GM08714 (cell line): ENCODE results near the gene EME1.

Experiments used
- H3K4me3 ChIP-seq: fragments of 200-500 bp; sonication (Bioruptor generic); 2 replicates; pipeline ENCODE4 v1.5.1; 2014; ENCODE audit warnings: mild to moderate bottlenecking, low read length, inconsistent platforms
- ZNF274 ChIP-seq: IDR thresholded peaks from 2 replicates; pipeline ENCODE4 v1.6.1; 2012; ENCODE audit warnings: mild to moderate bottlenecking, low read depth, low read length

The EME1 gene

GRCh38 chr17:50364715-50365114 is 8.3 kb upstream of the EME1 start:
- H3K4me3 ChIP-seq = no peak overlapping the region
- no peak for TF ChIP-seq ZNF274

- no peak for TF ChIP-seq ZNF274
Observed at GRCh38 chr17:50365165-50365564, 7.9 kb upstream of the EME1 start.

GRCh38 chr17:50365649-50366393 is 7.2 kb upstream of the EME1 start:
- no peak for TF ChIP-seq ZNF274
- H3K4me3 ChIP-seq = no peak overlapping the region

More at GRCh38 chr17:50365165-50365564, 7.9 kb upstream of the EME1 start:
- no peak overlapping the region for H3K4me3 ChIP-seq

GRCh38 chr17:50367401-50367800 is 5.6 kb upstream of the EME1 start:
- TF ChIP-seq ZNF274 = no peak

GRCh38 chr17:50370052-50370451 is 3.0 kb upstream of the EME1 start:
- no peak for TF ChIP-seq ZNF274
- H3K4me3 ChIP-seq = no peak overlapping the region

More at GRCh38 chr17:50367401-50367800, 5.6 kb upstream of the EME1 start:
- H3K4me3 ChIP-seq = no peak overlapping the region

- H3K4me3 ChIP-seq = peak overlapping the region; percentile 70; the same call in 1 of the 2 replicates
- TF ChIP-seq ZNF274 = no peak
Observed at GRCh38 chr17:50371526-50371925, 1.5 kb upstream of the EME1 start.

GRCh38 chr17:50372222-50372757 is 739 bp upstream of the EME1 start:
- TF ChIP-seq ZNF274 = no peak
- H3K4me3 ChIP-seq = peak overlapping the region; percentile 70

GRCh38 chr17:50373705-50374104 is 676 bp downstream of the EME1 start:
- TF ChIP-seq ZNF274 = no peak
- H3K4me3 ChIP-seq = peak overlapping the region; percentile 70

GRCh38 chr17:50375858-50376538 is 3.0 kb downstream of the EME1 start:
- TF ChIP-seq ZNF274 = no peak
- no peak overlapping the region for H3K4me3 ChIP-seq

GRCh38 chr17:50379351-50380132 is 6.5 kb downstream of the EME1 start:
- no peak for TF ChIP-seq ZNF274

GRCh38 chr17:50380369-50381259 is 7.6 kb downstream of the EME1 start:
- no peak for TF ChIP-seq ZNF274
- H3K4me3 ChIP-seq = no peak overlapping the region

More at GRCh38 chr17:50379351-50380132, 6.5 kb downstream of the EME1 start:
- H3K4me3 ChIP-seq = no peak overlapping the region

GRCh38 chr17:50381260-50381815 is 8.3 kb downstream of the EME1 start:
- TF ChIP-seq ZNF274 = no peak
- no peak overlapping the region for H3K4me3 ChIP-seq

GRCh38 chr17:50381920-50382319 is 8.9 kb downstream of the EME1 start:
- no peak for TF ChIP-seq ZNF274
- H3K4me3 ChIP-seq = no peak overlapping the region
